ENCODE data around the gene SCN4A.
"Not testable (repeated sequence)": the region's sequence is repeated elsewhere in the genome, so short reads cannot be mapped to it uniquely, and the experiment has no call there.

Gene SCN4A

GRCh38 chr17:63984651-63985386, 12.1 kb upstream of the SCN4A start:
- peak; percentile 81 for DNase-seq

GRCh38 chr17:63984236-63984635, 11.5 kb upstream of the SCN4A start:
- DNase-seq, result no peak

GRCh38 chr17:63983320-63983719, 10.6 kb upstream of the SCN4A start:
- no peak for DNase-seq

GRCh38 chr17:63982641-63983040, 9.9 kb upstream of the SCN4A start:
- DNase-seq, result not testable (repeated sequence)

- DNase-seq, result no peak
Observed at GRCh38 chr17:63978272-63979200, 5.8 kb upstream of the SCN4A start.

GRCh38 chr17:63976702-63977101, 4.0 kb upstream of the SCN4A start:
- no peak for DNase-seq

GRCh38 chr17:63975541-63976092, 2.9 kb upstream of the SCN4A start:
- no peak for DNase-seq

GRCh38 chr17:63974594-63975192, 2.0 kb upstream of the SCN4A start:
- DNase-seq, result no peak

- DNase-seq, result no peak
Observed at GRCh38 chr17:63973930-63974593, 1.3 kb upstream of the SCN4A start.

GRCh38 chr17:63973247-63973646, 529 bp upstream of the SCN4A start:
- no peak for DNase-seq

GRCh38 chr17:63969278-63969677, 3.4 kb downstream of the SCN4A start:
- DNase-seq, result no peak

GRCh38 chr17:63967953-63968352, 4.8 kb downstream of the SCN4A start:
- no peak for DNase-seq

- DNase-seq, result peak; percentile 37
Observed at GRCh38 chr17:63966646-63967264, 6.0 kb downstream of the SCN4A start.

GRCh38 chr17:63963123-63963522, 9.6 kb downstream of the SCN4A start:
- DNase-seq, result no peak

- no peak for DNase-seq
Observed at GRCh38 chr17:63962298-63962744, 10.4 kb downstream of the SCN4A start.

GRCh38 chr17:63961355-63962212, 11.1 kb downstream of the SCN4A start:
- peak; percentile 53 for DNase-seq

GRCh38 chr17:63960430-63960829, 12.3 kb downstream of the SCN4A start:
- DNase-seq, result no peak

- DNase-seq, result no peak
Observed at GRCh38 chr17:63960006-63960405, 12.7 kb downstream of the SCN4A start.

- DNase-seq, result no peak
Observed at GRCh38 chr17:63956296-63956920, 16.3 kb downstream of the SCN4A start.

- DNase-seq, result no peak
Observed at GRCh38 chr17:63955791-63956190, 16.9 kb downstream of the SCN4A start.

GRCh38 chr17:63955232-63955631, 17.5 kb downstream of the SCN4A start:
- no peak for DNase-seq
